NCI-H1105 (cell line): ENCODE measurements around the gene USE1.
A peak's percentile ranks its signal among the peaks of the same experiment; 100 is the strongest.

Experiments
- DNase-seq: peaks from one replicate; lab custom pipeline; 2025; lab: John Stamatoyannopoulos, UW

USE1 gene

GRCh38 chr19:17259118-17259780 lies 44.1 kb downstream of the USE1 start:
- DNase-seq = no peak

GRCh38 chr19:17259934-17260333 lies 44.8 kb downstream of the USE1 start:
- no peak for DNase-seq

GRCh38 chr19:17260842-17261325 lies 45.7 kb downstream of the USE1 start:
- peak; percentile 88 for DNase-seq

GRCh38 chr19:17262557-17262956 lies 47.4 kb downstream of the USE1 start:
- DNase-seq = no peak

- DNase-seq = no peak
Observed at GRCh38 chr19:17263712-17264640, 48.8 kb downstream of the USE1 start.

GRCh38 chr19:17264641-17264979 lies 49.5 kb downstream of the USE1 start, which contains the start of gene USHBP1:
USHBP1 (minus strand) TSS chr19:17264745; CDS start chr19:17264299, 446 bp downstream.
- DNase-seq = no peak

- no peak for DNase-seq
Observed at GRCh38 chr19:17266026-17266425, 50.9 kb downstream of the USE1 start.

- no peak for DNase-seq
Observed at GRCh38 chr19:17266589-17266974, 51.4 kb downstream of the USE1 start.

GRCh38 chr19:17266975-17267788 lies 52.0 kb downstream of the USE1 start, which contains the start of gene BABAM1:
BABAM1 (plus strand) TSS chr19:17267443; CDS start chr19:17268807, 1,364 bp downstream.
- DNase-seq = peak; percentile 97

GRCh38 chr19:17268754-17269153 lies 53.6 kb downstream of the USE1 start:
- DNase-seq = no peak
